ENCODE results near the gene RBPMS2. TPM values are rescaled to one million over a fixed set of nuclear protein-coding genes. Genes with fewer than 3 reads are reported as not detected.

Gene RBPMS2
- polyA plus RNA-seq, 2 of the 4 experiments (the other 2 are of a cell fraction): 3.0 to 8.7 TPM

GRCh38 chr15:64717130-64717529, 58.3 kb downstream of the RBPMS2 start:
- FAIRE-seq (no peak), DNase-seq (ENCODE audit: low read depth in 1 of 2, low spot score in 1 of 2) (no peak), ATAC-seq (no peak)
- TF ChIP-seq RNF2 (IDR thresholded peaks at IDR 0.05; ENCODE audit: borderline replicate concordance, low read depth): no peak
- TF ChIP-seq CBX2 (IDR thresholded peaks at IDR 0.05; ENCODE audit: borderline replicate concordance, low read depth): no peak
- TF ChIP-seq PBX3 (IDR thresholded peaks at IDR 0.05): no peak
- no peak for TF ChIP-seq NR3C1 (IDR thresholded peaks at IDR 0.05)
- no peak for TF ChIP-seq MYC (IDR thresholded peaks at IDR 0.05; ENCODE audit: borderline replicate concordance, low read length)
- TF ChIP-seq EP300 (IDR thresholded peaks at IDR 0.05): no peak
- no peak for TF ChIP-seq ATOH8 (CRISPR knock-in tag; IDR thresholded peaks at IDR 0.05; ENCODE audit: low read depth)
- TF ChIP-seq ESRRA (IDR thresholded peaks at IDR 0.05; ENCODE audit: borderline replicate concordance, low read length): no peak
- TF ChIP-seq NPAS2 (CRISPR knock-in tag; IDR thresholded peaks at IDR 0.05; ENCODE audit: borderline replicate concordance): no peak
- TF ChIP-seq FOSL2 (IDR thresholded peaks at IDR 0.05): no peak
- no peak for TF ChIP-seq FOSL2 (CRISPR knock-in tag; IDR thresholded peaks at IDR 0.05)
- TF ChIP-seq ZFP36 (IDR thresholded peaks at IDR 0.05; ENCODE audit: borderline replicate concordance, partially characterized antibody): no peak
- TF ChIP-seq MAZ (IDR thresholded peaks at IDR 0.05; ENCODE audit: borderline replicate concordance, low read depth, low read length): no peak
- no peak for TF ChIP-seq TFCP2L1 (CRISPR knock-in tag; IDR thresholded peaks at IDR 0.05)
- no peak for TF ChIP-seq EHF (CRISPR knock-in tag; IDR thresholded peaks at IDR 0.05)
- no peak for TF ChIP-seq CEBPB (IDR thresholded peaks at IDR 0.05)
- TF ChIP-seq FOSB (CRISPR knock-in tag; IDR thresholded peaks at IDR 0.05): no peak
- no peak for TF ChIP-seq KDM1A (IDR thresholded peaks at IDR 0.05; ENCODE audit: low read depth)
- 0 out of 3 replicates have a peak, but pooled peaks cover 3% of the 10 kb centered on the region for H3K4me1 ChIP-seq
- ChIA-PET CTCF (interaction anchor here (0.6 to 44.5 kb wide), 7 partner anchors 11 to 165 kb away, joined by 3 to 1052 read pairs (median 27); no protein-coding TSS in a partner anchor), POLR2A (no interaction called here)
- no peaks in the 10 kb centered on the region for H3K9me3 ChIP-seq
- no peak overlapping the region for H3K4me2 ChIP-seq
- WGBS (ENCODE audit: missing lambda C conversion rate): 89% methylated on average over 7 of the region's 7 CpGs
- H3K4me3 ChIP-seq: no peak overlapping the region
- H3K27ac ChIP-seq: no peak overlapping the region

- FAIRE-seq: no peak
- Histone ChIP-seq H3K9me3 (no peaks in the 10 kb centered on the region), H3K27ac (no peak overlapping the region), H3K4me2 (no peak overlapping the region), H3K4me1 (0 out of 3 replicates have a peak, but pooled peaks cover 3% of the 10 kb centered on the region), H3K4me3 (no peak overlapping the region)
- no peak for DNase-seq (ENCODE audit: low read depth in 1 of 2, low spot score in 1 of 2)
- CTCF ChIA-PET: interaction anchor here (0.6 to 44.5 kb wide), 7 partner anchors 9 to 166 kb away, joined by 3 to 1052 read pairs (median 27); no protein-coding TSS in a partner anchor
- TF ChIP-seq RAD21 (conservative IDR thresholded peaks at IDR 0.05 in 1 of 2, IDR thresholded peaks at IDR 0.05 in 1 of 2) (no peak), HMGXB4 (CRISPR knock-in tag; IDR thresholded peaks at IDR 0.05; ENCODE audit: borderline replicate concordance) (no peak), ATOH8 (CRISPR knock-in tag; IDR thresholded peaks at IDR 0.05; ENCODE audit: low read depth) (no peak), MAFK (IDR thresholded peaks at IDR 0.05; ENCODE audit: partially characterized antibody) (no peak), PHF8 (IDR thresholded peaks at IDR 0.05; ENCODE audit: borderline replicate concordance, low read depth) (no peak), BCL3 (IDR thresholded peaks at IDR 0.05) (no peak), RARB (CRISPR knock-in tag; IDR thresholded peaks at IDR 0.05) (no peak), USF2 (IDR thresholded peaks at IDR 0.05) (no peak), HOXB13 (CRISPR knock-in tag; IDR thresholded peaks at IDR 0.05; ENCODE audit: low read depth) (no peak)
- POLR2A ChIA-PET: no interaction called here
- peak; percentile 7 to 53; a peak in 3 of 6 replicates for ATAC-seq
- 59% methylated on average over 2 of the region's 2 CpGs for WGBS (ENCODE audit: missing lambda C conversion rate)
Observed at GRCh38 chr15:64716452-64716851, 58.9 kb downstream of the RBPMS2 start.
